ENCODE data around the gene RBM20. TPM values are rescaled to one million over a fixed set of nuclear protein-coding genes. Genes with fewer than 3 reads are reported as not detected.
"Not testable (repeated sequence)": the region's sequence is repeated elsewhere in the genome, so short reads cannot be mapped to it uniquely, and the experiment has no call there.

RBM20 gene
- total RNA-seq, 1 donor from 2014 or later, result 0.02 TPM

- no peak for DNase-seq (ENCODE audit: low spot score)
- Mint-ChIP-seq H3K27ac (no peak overlapping the region), H3K4me3 (ENCODE audit: low read depth) (no peak overlapping the region), H3K27me3 (ENCODE audit: low read depth) (peaks cover 21% of the 10 kb centered on the region), H3K36me3 (ENCODE audit: low read depth) (no peaks in the 10 kb centered on the region), H3K4me1 (ENCODE audit: low read depth) (no peaks in the 10 kb centered on the region), H3K9me3 (peaks cover 12% of the 10 kb centered on the region)
- intact Hi-C loops (cut with micrococcal nuclease), result no loop called here
Observed at GRCh38 chr10:110695539-110695886, 51.4 kb downstream of the RBM20 start.

DNA sequence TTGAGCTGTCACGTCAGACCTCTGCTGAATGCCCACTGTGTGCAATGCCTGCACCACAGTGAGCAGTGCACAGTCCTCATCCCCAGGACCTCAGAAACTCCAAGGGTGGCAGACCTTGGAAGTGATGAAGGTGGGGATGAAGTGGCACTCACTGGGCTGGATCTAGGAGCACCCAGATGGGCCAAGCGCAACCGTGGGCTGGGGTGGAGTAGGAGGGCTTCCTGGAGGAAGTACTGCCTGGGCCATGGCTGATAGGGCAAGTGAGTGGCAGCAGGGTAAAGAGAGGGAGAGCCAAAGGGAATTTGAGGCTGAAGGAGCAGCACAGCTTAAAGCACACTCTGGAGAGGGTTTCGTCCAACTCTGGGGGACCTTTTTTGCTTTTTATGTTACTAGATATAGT, 52.3 kb downstream of the RBM20 start:
- Mint-ChIP-seq H3K9me3 (peaks cover 12% of the 10 kb centered on the region), H3K4me1 (ENCODE audit: low read depth) (no peaks in the 10 kb centered on the region), H3K27ac (no peak overlapping the region), H3K4me3 (ENCODE audit: low read depth) (no peak overlapping the region), H3K27me3 (ENCODE audit: low read depth) (peaks cover 21% of the 10 kb centered on the region), H3K36me3 (ENCODE audit: low read depth) (no peaks in the 10 kb centered on the region)
- intact Hi-C loops (cut with micrococcal nuclease), result no loop called here
- DNase-seq (ENCODE audit: low spot score), result no peak

DNA sequence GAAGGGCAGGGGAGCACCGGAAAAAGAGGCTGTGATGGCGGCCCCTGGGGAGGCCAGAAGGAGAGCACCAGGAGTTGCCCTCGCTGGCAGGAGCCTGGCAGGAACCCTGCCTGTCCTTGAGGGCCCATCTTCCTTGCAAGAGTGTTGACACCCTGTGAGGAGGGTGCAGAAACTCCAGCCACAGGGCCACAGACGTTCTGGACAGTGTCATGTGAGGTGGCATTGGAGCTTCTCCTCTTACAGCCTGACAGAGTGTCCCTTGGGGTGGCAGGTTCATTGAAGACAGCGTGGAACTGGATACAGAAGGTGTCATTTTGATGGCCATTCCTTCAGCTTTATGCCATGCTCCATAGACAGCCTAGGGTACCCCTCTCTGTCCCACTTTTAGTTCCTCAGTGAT, 54.2 kb downstream of the RBM20 start:
- H3K4me1 Mint-ChIP-seq (ENCODE audit: low read depth), result no peaks in the 10 kb centered on the region

DNA sequence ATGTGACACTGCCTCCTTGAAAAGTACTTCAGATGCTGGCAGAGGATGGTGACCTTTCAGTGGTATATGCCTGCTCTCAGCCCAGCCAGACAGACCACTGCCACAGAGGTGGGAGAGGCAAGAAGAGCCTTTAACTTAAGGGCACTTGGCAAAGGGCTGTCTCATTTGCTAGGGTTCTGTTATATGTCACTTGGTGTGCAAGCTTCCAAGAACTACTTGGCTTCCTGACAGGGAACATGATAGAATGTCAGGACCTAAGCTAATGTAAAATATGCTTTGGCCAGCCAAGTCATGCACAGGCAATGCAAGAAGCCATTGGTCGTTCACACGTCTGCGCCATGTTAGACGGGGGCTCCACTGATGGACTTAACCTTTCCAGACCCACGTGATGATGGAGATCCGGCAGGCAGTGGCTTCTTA, 54.7 kb downstream of the RBM20 start:
- intact Hi-C loops (cut with micrococcal nuclease), result no loop called here
- Mint-ChIP-seq H3K27me3 (ENCODE audit: low read depth) (peaks cover 6% of the 10 kb centered on the region), H3K27ac (no peak overlapping the region), H3K9me3 (no peaks in the 10 kb centered on the region), H3K4me1 (ENCODE audit: low read depth) (no peaks in the 10 kb centered on the region), H3K36me3 (ENCODE audit: low read depth) (no peaks in the 10 kb centered on the region), H3K4me3 (ENCODE audit: low read depth) (no peak overlapping the region)
- no peak for DNase-seq (ENCODE audit: low spot score)

More for the DNA sequence above, 54.2 kb downstream of the RBM20 start:
- Mint-ChIP-seq H3K27ac (no peak overlapping the region), H3K27me3 (ENCODE audit: low read depth) (peaks cover 7% of the 10 kb centered on the region), H3K4me3 (ENCODE audit: low read depth) (no peak overlapping the region), H3K9me3 (no peaks in the 10 kb centered on the region), H3K36me3 (ENCODE audit: low read depth) (no peaks in the 10 kb centered on the region)
- DNase-seq (ENCODE audit: low spot score), result no peak
- intact Hi-C loops (cut with micrococcal nuclease), result no loop called here

DNA sequence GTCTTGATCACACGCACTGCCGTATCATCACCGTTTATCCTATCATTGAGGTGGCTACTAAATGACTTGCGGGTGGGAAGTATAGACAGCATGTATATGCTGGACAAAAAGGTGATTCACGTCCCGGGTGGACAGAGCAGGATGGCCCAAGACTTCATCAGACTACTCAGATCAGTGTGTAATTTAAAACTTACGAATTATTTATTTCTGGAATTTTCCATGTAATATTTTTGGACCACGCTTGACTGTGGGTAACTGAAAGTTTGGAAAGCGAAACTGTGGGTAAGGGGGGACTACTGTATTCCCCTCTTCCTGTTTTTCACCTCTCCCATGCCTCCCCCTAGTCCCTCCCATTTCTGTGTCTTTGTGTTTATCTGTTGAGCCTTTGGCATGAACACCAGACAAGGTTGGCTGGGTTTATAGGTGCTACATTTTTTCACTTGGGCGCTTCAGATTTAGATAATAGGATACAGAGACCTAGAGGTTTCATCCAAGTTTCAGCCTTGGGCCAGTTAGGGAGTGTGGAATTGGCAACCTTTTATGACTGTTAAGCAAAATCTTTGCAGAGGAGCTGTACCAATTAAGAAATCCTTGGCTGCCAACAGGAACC, 55.8 kb downstream of the RBM20 start:
- H3K27ac Mint-ChIP-seq, result no peak overlapping the region
- H3K9me3 Mint-ChIP-seq, result no peaks in the 10 kb centered on the region
- no peaks in the 10 kb centered on the region for H3K4me1 Mint-ChIP-seq (ENCODE audit: low read depth)
- no peaks in the 10 kb centered on the region for H3K36me3 Mint-ChIP-seq (ENCODE audit: low read depth)
- intact Hi-C loops (cut with micrococcal nuclease), result no loop called here
- H3K27me3 Mint-ChIP-seq (ENCODE audit: low read depth), result no peaks in the 10 kb centered on the region
- DNase-seq (ENCODE audit: low spot score), result no peak
- H3K4me3 Mint-ChIP-seq (ENCODE audit: low read depth), result no peak overlapping the region

DNA sequence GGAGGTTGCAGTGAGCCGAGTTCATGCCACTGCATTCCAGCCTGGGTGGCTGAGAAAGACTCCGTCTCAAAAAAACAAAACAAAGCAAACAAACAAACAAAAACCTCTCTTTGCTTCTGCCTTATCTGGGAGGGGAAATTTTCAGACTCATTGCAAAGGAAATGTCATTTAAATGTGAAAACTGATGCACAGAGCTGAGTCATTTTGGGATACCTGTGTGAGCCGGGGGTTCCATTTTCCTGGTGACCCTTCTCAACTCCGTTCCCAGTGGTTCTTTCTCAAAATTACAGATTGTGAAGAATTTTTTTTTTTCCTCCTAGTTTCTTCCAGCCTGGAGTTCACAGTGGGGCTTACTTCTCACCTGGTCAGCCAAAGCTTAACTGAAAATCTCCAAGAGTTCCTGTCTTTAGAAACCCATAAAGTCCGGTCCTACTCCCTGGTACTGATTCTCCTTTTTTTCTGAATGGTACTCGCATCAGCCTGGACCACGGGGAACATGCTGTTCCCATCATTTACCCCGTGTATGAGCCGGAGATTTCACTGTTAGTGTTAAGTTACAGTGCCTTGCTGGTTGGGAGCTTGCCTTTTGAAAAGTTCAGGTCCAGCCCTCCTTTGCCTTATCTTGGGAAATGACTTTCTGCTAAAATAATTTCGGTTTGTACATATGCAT, 56.9 kb downstream of the RBM20 start:
- intact Hi-C loops (cut with micrococcal nuclease), result no loop called here
- no peaks in the 10 kb centered on the region for H3K36me3 Mint-ChIP-seq (ENCODE audit: low read depth)

DNA sequence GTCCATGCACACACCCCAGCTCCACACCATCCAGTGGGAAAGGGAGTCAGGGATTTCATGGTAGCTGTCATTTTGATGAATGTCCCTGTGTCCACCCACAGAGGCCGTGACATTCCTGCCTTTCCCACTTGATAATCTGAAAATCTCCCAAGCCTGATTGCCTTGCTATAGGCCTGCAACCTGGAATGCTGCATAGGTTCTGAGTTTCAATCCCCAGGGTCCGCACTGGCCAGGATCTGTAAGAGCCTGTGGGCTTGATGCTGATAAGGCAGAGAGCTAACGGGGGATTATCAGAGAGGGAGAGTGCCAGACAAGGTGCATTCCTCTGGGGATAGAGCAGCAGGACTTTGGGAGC, 57.5 kb downstream of the RBM20 start:
- Mint-ChIP-seq H3K4me1 (ENCODE audit: low read depth) (no peaks in the 10 kb centered on the region), H3K27me3 (ENCODE audit: low read depth) (peaks cover 5% of the 10 kb centered on the region), H3K9me3 (no peaks in the 10 kb centered on the region), H3K4me3 (ENCODE audit: low read depth) (no peak overlapping the region), H3K27ac (no peak overlapping the region), H3K36me3 (ENCODE audit: low read depth) (no peaks in the 10 kb centered on the region)
- intact Hi-C loops (cut with micrococcal nuclease), result no loop called here
- DNase-seq (ENCODE audit: low spot score), result no peak

More for the DNA sequence above, 56.9 kb downstream of the RBM20 start:
- Mint-ChIP-seq H3K9me3 (no peaks in the 10 kb centered on the region), H3K27ac (no peak overlapping the region), H3K4me1 (ENCODE audit: low read depth) (no peaks in the 10 kb centered on the region), H3K4me3 (ENCODE audit: low read depth) (no peak overlapping the region), H3K27me3 (ENCODE audit: low read depth) (peaks cover under 1% of the 10 kb centered on the region)
- no peak for DNase-seq (ENCODE audit: low spot score)

DNA sequence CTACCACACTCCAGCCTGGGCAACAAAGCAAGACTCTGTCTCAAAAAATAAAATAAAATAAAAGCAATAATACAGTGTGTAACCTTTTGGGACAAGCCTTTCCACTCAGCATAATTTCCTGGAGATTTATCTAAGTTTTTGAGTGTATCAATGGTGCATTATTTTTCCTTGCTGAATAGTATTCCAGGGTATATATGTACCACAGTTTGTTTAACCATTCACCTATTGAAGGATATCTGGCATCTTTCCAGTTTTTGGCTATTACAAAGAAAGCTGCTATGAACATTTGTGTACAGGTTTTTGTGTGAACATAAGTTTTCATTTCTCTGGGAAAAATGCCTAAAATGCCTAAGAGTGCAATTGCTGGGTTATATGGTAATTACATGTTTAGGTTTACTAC, 59.9 kb downstream of the RBM20 start:
- H3K27ac Mint-ChIP-seq, result no peak overlapping the region

DNA sequence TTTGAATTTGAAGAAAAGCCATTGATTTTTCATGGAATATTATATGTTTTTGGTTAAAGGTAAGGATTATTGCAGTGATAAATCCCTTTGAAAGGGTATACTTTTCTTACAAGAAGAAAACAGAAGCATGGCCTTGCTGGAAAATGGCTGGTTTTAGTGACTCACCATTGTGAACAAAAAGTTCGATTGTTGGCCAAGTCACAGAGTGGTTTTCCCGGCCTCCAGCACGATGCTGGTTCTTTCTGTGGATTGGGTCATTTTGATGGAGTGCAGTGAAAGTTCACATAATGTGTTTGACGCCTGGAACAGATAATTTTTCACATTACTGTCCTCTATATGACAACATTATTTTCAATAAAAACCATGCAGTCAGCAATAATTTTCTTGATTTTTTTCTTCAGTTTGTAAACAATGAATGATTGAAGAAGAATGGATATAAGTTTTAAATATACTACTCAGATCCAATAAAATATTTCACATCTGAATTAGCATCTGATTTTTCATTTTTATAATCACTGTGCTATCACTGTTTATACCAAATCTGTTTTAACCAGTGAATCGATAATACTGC, 60.9 kb downstream of the RBM20 start:
- intact Hi-C loops (cut with micrococcal nuclease), result no loop called here
- no peak for DNase-seq (ENCODE audit: low spot score)
- Mint-ChIP-seq H3K4me3 (ENCODE audit: low read depth) (no peak overlapping the region), H3K27ac (no peak overlapping the region), H3K4me1 (ENCODE audit: low read depth) (no peaks in the 10 kb centered on the region), H3K27me3 (ENCODE audit: low read depth) (peaks cover 20% of the 10 kb centered on the region), H3K36me3 (ENCODE audit: low read depth) (no peaks in the 10 kb centered on the region), H3K9me3 (no peaks in the 10 kb centered on the region)

More for the DNA sequence above, 59.9 kb downstream of the RBM20 start:
- H3K9me3 Mint-ChIP-seq, result no peaks in the 10 kb centered on the region
- no peak for DNase-seq (ENCODE audit: low spot score)
- intact Hi-C loops (cut with micrococcal nuclease), result no loop called here
- no peaks in the 10 kb centered on the region for H3K4me1 Mint-ChIP-seq (ENCODE audit: low read depth)
- H3K36me3 Mint-ChIP-seq (ENCODE audit: low read depth), result no peaks in the 10 kb centered on the region
- no peak overlapping the region for H3K4me3 Mint-ChIP-seq (ENCODE audit: low read depth)
- H3K27me3 Mint-ChIP-seq (ENCODE audit: low read depth), result peaks cover 18% of the 10 kb centered on the region

DNA sequence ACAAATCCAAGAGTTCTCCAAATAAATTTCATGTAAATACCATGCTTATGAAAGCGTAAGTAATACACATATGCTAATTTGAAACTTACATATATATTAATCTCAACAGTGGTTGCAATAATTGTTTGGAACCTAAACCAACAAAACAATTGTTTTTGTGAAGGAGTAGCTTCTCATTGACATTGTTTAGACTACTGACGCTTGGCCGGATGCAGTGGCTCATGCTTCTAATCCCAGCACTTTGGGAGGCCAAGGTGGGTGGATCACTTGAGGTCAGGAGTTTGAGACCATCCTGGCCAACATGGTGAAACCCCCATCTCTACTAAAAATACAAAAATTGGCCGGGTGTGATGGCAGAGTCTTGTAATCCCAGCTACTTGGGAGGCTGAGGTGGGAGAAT, 61.5 kb downstream of the RBM20 start:
- H3K4me1 Mint-ChIP-seq (ENCODE audit: low read depth); DNase-seq (ENCODE audit: low spot score); H3K4me3 Mint-ChIP-seq (ENCODE audit: low read depth); H3K27ac Mint-ChIP-seq; H3K9me3 Mint-ChIP-seq; intact Hi-C loops (cut with micrococcal nuclease); H3K36me3 Mint-ChIP-seq (ENCODE audit: low read depth): not testable (repeated sequence)
- H3K27me3 Mint-ChIP-seq (ENCODE audit: low read depth), result peaks cover 20% of the 10 kb centered on the region

DNA sequence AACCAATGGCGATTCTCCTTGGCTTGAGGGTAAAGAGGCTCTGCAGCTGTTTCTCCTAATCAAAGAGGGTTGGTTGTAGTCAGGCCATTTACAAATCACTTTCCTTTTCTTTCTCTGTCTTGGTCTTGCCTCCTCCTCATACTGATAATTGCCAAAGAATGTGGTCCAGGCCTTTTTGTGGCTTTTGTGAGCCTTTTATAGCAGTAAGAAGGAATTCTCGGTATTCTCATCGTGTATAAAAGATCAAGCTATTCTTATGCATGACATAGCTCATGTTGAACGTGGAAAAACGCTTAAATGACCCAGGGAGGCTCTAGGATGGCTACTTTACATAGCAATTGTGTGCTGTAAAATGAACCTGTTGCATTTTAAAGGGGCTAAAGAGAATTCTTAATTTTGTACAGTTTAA, 62.6 kb downstream of the RBM20 start:
- Mint-ChIP-seq H3K9me3 (no peaks in the 10 kb centered on the region), H3K27me3 (ENCODE audit: low read depth) (peaks cover 20% of the 10 kb centered on the region), H3K27ac (no peak overlapping the region), H3K4me3 (ENCODE audit: low read depth) (no peak overlapping the region), H3K36me3 (ENCODE audit: low read depth) (no peaks in the 10 kb centered on the region), H3K4me1 (ENCODE audit: low read depth) (no peaks in the 10 kb centered on the region)
- intact Hi-C loops (cut with micrococcal nuclease), result no loop called here
- DNase-seq (ENCODE audit: low spot score), result no peak

- H3K4me3 Mint-ChIP-seq (ENCODE audit: low read depth), result no peak overlapping the region
- DNase-seq (ENCODE audit: low spot score), result no peak
- H3K27me3 Mint-ChIP-seq (ENCODE audit: low read depth), result peaks cover 25% of the 10 kb centered on the region
- intact Hi-C loops (cut with micrococcal nuclease), result no loop called here
- no peaks in the 10 kb centered on the region for H3K36me3 Mint-ChIP-seq (ENCODE audit: low read depth)
- no peaks in the 10 kb centered on the region for H3K9me3 Mint-ChIP-seq
- H3K27ac Mint-ChIP-seq, result no peak overlapping the region
- no peaks in the 10 kb centered on the region for H3K4me1 Mint-ChIP-seq (ENCODE audit: low read depth)
Observed at GRCh38 chr10:110708776-110709443, 64.8 kb downstream of the RBM20 start.

DNA sequence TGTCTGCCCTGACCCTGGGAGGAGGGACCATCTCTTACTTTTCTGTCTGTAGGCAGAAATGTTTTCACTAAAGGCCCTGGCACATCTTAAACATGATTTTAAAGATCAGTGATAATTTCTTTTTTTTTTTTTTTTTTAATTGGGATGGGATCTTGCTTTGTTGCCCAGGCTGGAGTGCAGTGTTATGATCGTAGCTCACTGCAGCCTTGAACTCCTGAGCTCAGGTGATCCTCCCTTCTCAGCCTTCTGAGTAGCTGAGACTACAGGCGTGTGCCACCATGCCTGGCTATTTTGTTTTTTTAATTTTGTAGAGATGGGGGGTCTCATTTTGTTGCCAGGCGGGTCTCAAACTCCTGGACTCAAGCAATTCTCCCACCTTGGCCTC, 65.3 kb downstream of the RBM20 start:
- Mint-ChIP-seq H3K27ac (no peak overlapping the region), H3K9me3 (no peaks in the 10 kb centered on the region), H3K36me3 (ENCODE audit: low read depth) (no peaks in the 10 kb centered on the region), H3K4me1 (ENCODE audit: low read depth) (no peaks in the 10 kb centered on the region), H3K4me3 (ENCODE audit: low read depth) (no peak overlapping the region), H3K27me3 (ENCODE audit: low read depth) (peaks cover 26% of the 10 kb centered on the region)
- DNase-seq (ENCODE audit: low spot score), result no peak
- intact Hi-C loops (cut with micrococcal nuclease), result no loop called here
